DMS153 (cell line): Measurements from ENCODE around the gene ADIPOR2.
A peak's percentile ranks its signal among the peaks of the same experiment; 100 is the strongest.

Source experiments
- DNase-seq: peaks from one replicate; lab custom pipeline; 2025; lab: John Stamatoyannopoulos, UW

The ADIPOR2 gene

GRCh38 chr12:1832801-1833595 is 142.1 kb downstream of the ADIPOR2 start:
- DNase-seq, result no peak

DNA sequence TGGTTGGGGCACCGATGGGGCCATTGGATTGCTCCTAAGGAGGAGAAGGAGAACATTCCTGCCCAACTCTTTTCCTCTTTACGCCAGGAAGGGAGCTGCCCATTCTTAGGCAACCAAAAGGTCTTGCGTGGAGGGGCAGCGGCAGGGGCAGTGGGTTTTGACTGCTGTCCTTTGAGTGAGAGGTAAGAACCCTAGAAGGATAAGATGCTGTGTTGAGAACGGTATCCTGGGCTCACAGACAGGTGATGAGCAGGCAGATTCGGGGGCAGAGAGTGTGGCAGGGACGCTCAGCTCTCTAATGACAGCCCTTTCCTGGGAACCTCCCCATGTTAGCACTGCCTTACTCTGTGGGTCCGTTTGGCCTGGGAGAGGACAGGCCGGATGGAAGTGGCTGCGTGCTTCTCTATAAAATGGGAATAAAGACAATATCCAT is 142.7 kb downstream of the ADIPOR2 start:
- no peak for DNase-seq

DNA sequence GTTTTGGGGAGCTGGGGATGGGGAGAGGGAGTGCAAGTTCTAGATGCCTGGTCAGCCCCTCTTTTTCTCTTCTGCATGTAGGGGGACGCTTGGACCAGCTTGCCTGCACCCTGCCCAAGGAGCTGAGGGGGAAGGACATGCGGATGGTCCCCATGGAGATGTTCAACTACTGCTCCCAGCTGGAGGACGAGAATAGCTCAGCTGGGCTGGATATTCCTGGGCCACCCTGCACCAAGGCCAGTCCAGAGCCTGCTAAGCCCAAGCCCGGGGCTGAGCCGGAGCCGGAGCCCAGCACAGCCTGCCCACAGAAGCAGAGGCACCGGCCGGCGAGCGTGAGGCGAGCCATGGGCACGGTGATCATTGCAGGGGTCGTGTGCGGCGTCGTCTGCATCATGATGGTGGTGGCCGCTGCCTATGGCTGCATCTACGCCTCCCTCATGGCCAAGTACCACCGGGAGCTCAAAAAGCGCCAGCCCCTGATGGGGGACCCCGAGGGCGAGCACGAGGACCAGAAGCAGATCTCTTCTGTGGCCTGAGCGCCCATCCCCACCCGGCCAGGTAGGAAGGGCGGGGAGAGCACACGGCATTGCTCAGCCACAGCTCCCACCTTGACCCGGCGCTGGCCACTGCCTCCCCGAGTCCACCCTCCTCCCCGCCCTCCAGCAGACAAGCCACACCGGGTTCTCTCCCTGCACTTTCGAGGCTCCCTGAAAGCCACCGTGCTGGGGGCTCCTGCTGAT is 143.5 kb downstream of the ADIPOR2 start:
- DNase-seq, result no peak

- peak; percentile 53 for DNase-seq
Observed at GRCh38 chr12:1835211-1836131, 144.6 kb downstream of the ADIPOR2 start.

DNA sequence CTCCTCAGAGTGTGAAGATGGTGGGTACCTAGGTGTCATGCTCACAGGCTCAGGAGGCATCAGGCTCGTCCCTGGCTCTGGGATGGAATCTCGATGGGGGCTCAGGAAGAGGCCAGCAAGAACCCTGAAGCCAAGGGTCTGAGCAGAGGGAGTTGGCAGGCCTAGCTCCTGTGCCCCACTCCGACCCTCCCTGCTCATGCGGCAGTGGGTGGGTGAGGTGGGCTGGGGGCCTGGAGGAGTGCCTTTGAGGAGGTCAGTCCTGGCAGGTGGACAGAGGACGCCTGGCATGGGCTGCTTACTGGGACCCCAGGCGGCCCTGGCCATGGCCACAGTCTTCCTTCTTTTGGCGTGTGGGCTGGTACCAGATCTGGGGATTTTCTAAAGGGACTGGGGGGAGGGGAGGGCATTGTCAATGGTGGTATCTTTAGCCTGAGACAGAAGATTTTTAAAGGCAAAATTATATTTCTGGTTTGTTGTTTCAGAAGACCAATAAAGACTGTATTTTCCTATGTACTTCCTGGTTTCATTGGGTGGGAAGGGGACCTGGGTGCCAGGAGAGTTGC is 145.5 kb downstream of the ADIPOR2 start:
- DNase-seq, result no peak

DNA sequence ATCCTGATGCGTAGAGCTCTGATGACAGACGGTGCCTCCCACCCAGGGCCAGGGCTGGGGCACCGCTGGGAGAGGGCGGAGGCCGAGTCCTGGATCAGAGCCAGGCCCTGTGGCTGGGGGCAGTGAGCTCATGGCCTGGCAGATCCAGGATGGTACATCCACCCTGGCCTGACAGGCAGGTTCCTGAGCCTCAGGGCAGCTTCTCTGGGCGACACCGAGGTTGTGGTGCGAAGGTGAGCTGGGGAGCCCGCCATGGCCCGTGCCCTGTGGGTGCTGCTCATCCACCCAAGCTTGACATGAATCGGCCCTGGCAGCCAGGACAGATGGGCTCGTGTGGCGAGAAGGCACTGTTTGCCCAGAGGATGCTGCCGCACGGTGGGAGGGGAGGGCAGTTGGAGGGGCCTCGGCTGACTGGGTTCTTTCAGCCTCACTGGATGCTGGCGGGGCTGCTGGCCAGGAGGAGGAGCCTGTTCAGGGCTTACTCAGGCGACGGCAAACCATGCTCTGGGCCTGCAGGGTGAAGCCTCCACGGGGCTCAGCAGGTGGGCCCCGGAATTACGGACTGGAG is 146.1 kb downstream of the ADIPOR2 start:
- peak; percentile 51 for DNase-seq

DNA sequence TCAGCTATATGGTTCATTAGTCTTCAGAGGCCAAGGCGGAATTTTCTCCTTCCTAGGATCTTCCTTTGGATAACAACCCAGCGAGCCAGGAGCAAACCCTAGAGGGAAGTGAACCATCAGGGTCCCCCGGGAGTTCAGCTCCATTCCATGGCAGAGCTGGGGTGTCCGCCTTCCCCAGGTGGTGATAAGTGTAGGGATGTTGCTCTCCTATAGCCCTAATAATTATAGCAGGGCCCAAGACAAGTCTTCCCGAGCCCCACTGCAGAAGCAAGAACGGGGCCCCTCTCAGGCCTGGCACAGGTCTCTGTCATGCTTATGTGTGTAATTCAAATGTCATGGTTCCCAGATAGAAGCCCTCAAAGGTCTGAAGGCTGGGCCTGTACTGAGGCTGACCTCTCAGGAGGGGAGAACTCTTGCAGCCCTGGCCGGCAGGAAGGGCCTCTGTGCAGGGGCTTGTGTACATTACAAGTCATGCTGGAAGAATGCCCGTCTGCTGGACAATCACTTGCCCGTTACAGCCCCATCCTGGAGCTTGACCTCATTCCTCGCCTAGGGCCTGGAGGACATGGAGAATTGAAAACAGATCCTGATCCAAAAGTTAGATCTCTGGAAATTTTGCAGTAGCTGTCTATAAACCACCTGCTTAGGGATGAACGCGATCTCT is 146.8 kb downstream of the ADIPOR2 start:
- no peak for DNase-seq
